K562 (cell line): ENCODE results near the gene FASTK. TPM values are rescaled to one million over a fixed set of nuclear protein-coding genes. Genes with fewer than 3 reads are reported as not detected.

Source experiments
- ARID4B ChIP-seq: sonication (generic); formaldehyde crosslinking; IDR thresholded peaks from 2 replicates; pipeline ENCODE4 v1.8.0; 2022; ENCODE audit warnings: mild to moderate bottlenecking, missing genetic modification reagents
- CREB3 ChIP-seq: fragments of 450-650 bp; conservative IDR thresholded peaks from 2 replicates; pipeline ENCODE4 v1.6.1; 2016; ENCODE audit warnings: missing genetic modification characterization, low read depth, mild to moderate bottlenecking, missing compliant biosample characterization, moderate library complexity
- HES1 ChIP-seq: fragments of 450-650 bp; IDR thresholded peaks from 2 replicates; pipeline ENCODE4 v1.6.1; 2016; ENCODE audit warnings: low read depth, mild to moderate bottlenecking, moderate library complexity
- HEY1 ChIP-seq: fragments of 250-450 bp; sonication (Bioruptor Pico); IDR thresholded peaks from 2 replicates; pipeline ENCODE4 v1.5.0; 2020; ENCODE audit warnings: mild to moderate bottlenecking, moderate library complexity, borderline replicate concordance
- HOMEZ ChIP-seq: fragments of 250-450 bp; sonication (Bioruptor Pico); IDR thresholded peaks from 2 replicates; pipeline ENCODE4 v1.4.0; 2020; ENCODE audit warnings: mild to moderate bottlenecking, moderate library complexity
- IRF9 ChIP-seq: fragments of 450-650 bp; IDR thresholded peaks from 2 replicates; pipeline ENCODE4 v1.6.1; 2016; ENCODE audit warnings: missing biosample characterization, missing genetic modification characterization
- KDM5B ChIP-seq: fragments of 200-600 bp; sonication (generic); IDR thresholded peaks from 2 replicates; pipeline ENCODE4 v1.6.1; 2012; ENCODE audit warnings: low read depth, mild to moderate bottlenecking, moderate library complexity, low read length, control low read depth, inconsistent platforms; ENCODE audit not compliant: insufficient replicate concordance
- LEF1 ChIP-seq: fragments of 450-650 bp; IDR thresholded peaks from 2 replicates; pipeline ENCODE4 v1.6.1; 2016; ENCODE audit warnings: mild to moderate bottlenecking
- SIX5 ChIP-seq, 2 experiments: IDR thresholded peaks; 2 replicates each; pipeline ENCODE4 v1.6.1; 2011; ENCODE audit warnings: low read length in 2 of 2, borderline replicate concordance in 1 of 2, low read depth in 1 of 2, mild to moderate bottlenecking in 1 of 2, moderate library complexity in 1 of 2; ENCODE audit not compliant: insufficient read depth in 1 of 2
- TAF1 ChIP-seq: IDR thresholded peaks from 2 replicates; pipeline ENCODE4 v1.6.1; 2011; ENCODE audit warnings: mild to moderate bottlenecking, low read length, moderate library complexity; ENCODE audit not compliant: insufficient read depth, control insufficient read depth, severe bottlenecking; ENCODE audit errors: extremely low read depth
- YY1 ChIP-seq, 3 experiments: IDR thresholded peaks; 2 replicates each; pipeline ENCODE4 v1.6.1; 2011; ENCODE audit warnings: low read length in 2 of 3, mild to moderate bottlenecking in 2 of 3, moderate library complexity in 2 of 3, borderline replicate concordance in 1 of 3, control low read depth in 1 of 3, low read depth in 1 of 3; ENCODE audit not compliant: insufficient read depth in 3 of 3, insufficient replicate concordance in 2 of 3, control insufficient read depth in 1 of 3, insufficient read length in 1 of 3; ENCODE audit errors: extremely low read depth in 1 of 3
- ZNF551 ChIP-seq: fragments of 250-450 bp; sonication (Bioruptor Pico); IDR thresholded peaks from 2 replicates; pipeline ENCODE4 v1.5.0; 2021; ENCODE audit warnings: mild to moderate bottlenecking, moderate library complexity
- ZNF639 ChIP-seq, 2 experiments: fragments of 200-800 bp in 1 of 2; sonication (Bioruptor generic) in 1 of 2; sonication (generic) in 1 of 2; formaldehyde crosslinking in 1 of 2; IDR thresholded peaks in 1 of 2; conservative IDR thresholded peaks in 1 of 2; 2 replicates each; pipeline versions ENCODE4 v1.5.0 to v1.6.1; 2016 to 2020; ENCODE audit warnings: missing compliant biosample characterization in 1 of 2, missing genetic modification characterization in 1 of 2, missing genetic modification reagents in 1 of 2
- ZNF668 ChIP-seq: fragments of 250-450 bp; sonication (Bioruptor Pico); IDR thresholded peaks from 2 replicates; pipeline ENCODE4 v1.8.0; 2022; ENCODE audit warnings: mild to moderate bottlenecking, inconsistent platforms
- polyA plus RNA-seq, 8 experiments: library from polyadenylated mRNA; depleted of rRNA in 4 of 8; stranded (reverse) in 5 of 8; unstranded in 3 of 8; fragments of >200 nt; fragmentation: Nextera tagmentation in 2 of 8; fragmentation: Illumina TruSeq in 1 of 8; extraction: Ambion mirVana in 2 of 8; extraction: Trizol in 1 of 8; gene quantifications; 2 replicates each; pipeline versions ENCODE4 v1.2.1 to v1.2.3, GENCODE V29; 2011 to 2014; ENCODE audit warnings: inconsistent platforms in 1 of 8, missing spikeins in 1 of 8
- total RNA-seq, 7 experiments: library from RNA; depleted of rRNA in 6 of 7; stranded (reverse); fragments of >200 nt in 6 of 7; fragmentation: Illumina TruSeq in 2 of 7; extraction: Trizol in 2 of 7; gene quantifications; 2 replicates each; pipeline versions ENCODE4 v1.2.1 to v1.2.3, GENCODE V29; 2011 to 2021; ENCODE audit warnings: low replicate concordance in 1 of 7

Gene FASTK
- total and polyA plus RNA-seq, 9 of the 15 experiments (the other 6 are each of a cell fraction or from before 2014, with no cell fraction given) = 0.51 to 150 (median 48.2) TPM

GRCh38 chr7:151028948-151029501 is 51.6 kb downstream of the FASTK start (continued):
- TF ChIP-seq KDM5B (peak; percentile 24), YY1 (IDR thresholded peaks at IDR 0.05; ENCODE audit: borderline replicate concordance in 1 of 3, control insufficient read depth in 1 of 3, extremely low read depth in 1 of 3, insufficient read depth in 3 of 3, insufficient read length in 1 of 3, insufficient replicate concordance in 2 of 3, low read depth in 1 of 3, low read length in 2 of 3) (no peak), ZNF668 (CRISPR knock-in tag) (peak; percentile 40; the same call in 1 of the 2 replicates), CREB3 (tag) (no peak), HEY1 (CRISPR knock-in tag) (peak; percentile 81; the same call in 1 of the 2 replicates), HOMEZ (no peak), LEF1 (0 out of 2 replicates have a peak, but pooled peaks have one; percentile 5), ZNF551 (CRISPR knock-in tag) (no peak), SIX5 (IDR thresholded peaks at IDR 0.05; ENCODE audit: borderline replicate concordance in 1 of 2, insufficient read depth in 1 of 2, low read depth in 1 of 2, low read length in 2 of 2) (no peak), TAF1 (no peak), IRF9 (peak; percentile 27; the same call in 1 of the 2 replicates), HES1 (peak; percentile 19; the same call in 1 of the 2 replicates), ARID4B (CRISPR knock-in tag) (no peak), ZNF639 (CRISPR knock-in tag; conservative IDR thresholded peaks at IDR 0.05 in 1 of 2, IDR thresholded peaks at IDR 0.05 in 1 of 2) (no peak)
